Parathyroid adenoma (tissue), 2 donors: ENCODE measurements around the gene SERINC1.
"Not testable (repeated sequence)": the region's sequence is repeated elsewhere in the genome, so short reads cannot be mapped to it uniquely, and the experiment has no call there.

Source experiments
- H2AFZ ChIP-seq: fragments of 300-600 bp; sonication (generic); one replicate; pipeline ENCODE4 v1.7.0; 2017; ENCODE audit warnings: antibody characterized with exemption, mild to moderate bottlenecking
- H3K27ac ChIP-seq: fragments of 300-600 bp; sonication (generic); one replicate; pipeline ENCODE4 v1.7.0; 2017
- H3K27me3 ChIP-seq: fragments of 300-600 bp; sonication (generic); one replicate; pipeline ENCODE4 v1.7.0; 2017; ENCODE audit warnings: low read length; ENCODE audit not compliant: control insufficient read depth, insufficient read depth
- H3K36me3 ChIP-seq: fragments of 300-600 bp; sonication (generic); one replicate; pipeline ENCODE4 v1.7.0; 2017; ENCODE audit warnings: low read length; ENCODE audit not compliant: control insufficient read depth, insufficient read depth
- H3K4me1 ChIP-seq: fragments of 300-600 bp; sonication (generic); one replicate; pipeline ENCODE4 v1.7.0; 2017; ENCODE audit warnings: control low read depth
- H3K4me2 ChIP-seq: fragments of 300-600 bp; sonication (generic); one replicate; pipeline ENCODE4 v1.7.0; 2017; ENCODE audit warnings: low read length
- H3K4me3 ChIP-seq: fragments of 300-600 bp; sonication (generic); one replicate; pipeline ENCODE4 v1.7.0; 2017; ENCODE audit warnings: low read depth, low read length
- H3K79me2 ChIP-seq: fragments of 300-600 bp; sonication (generic); one replicate; pipeline ENCODE4 v1.7.0; 2017; ENCODE audit warnings: control low read depth
- H3K9ac ChIP-seq: fragments of 300-600 bp; sonication (generic); one replicate; pipeline ENCODE4 v1.7.0; 2017; ENCODE audit warnings: mild to moderate bottlenecking
- H3K9me3 ChIP-seq: fragments of 300-600 bp; sonication (generic); one replicate; pipeline ENCODE4 v1.7.0; 2017; ENCODE audit warnings: low read length; ENCODE audit not compliant: control insufficient read depth
- TF ChIP-seq, protein P1 (sequence below): fragments of 300-600 bp; sonication (generic); IDR thresholded peaks from one replicate; pipeline ENCODE4 v1.7.0; 2017; ENCODE audit warnings: antibody characterized with exemption, mild to moderate bottlenecking
- donor health status: primary hyperparathyroidism.

The SERINC1 gene

DNA sequence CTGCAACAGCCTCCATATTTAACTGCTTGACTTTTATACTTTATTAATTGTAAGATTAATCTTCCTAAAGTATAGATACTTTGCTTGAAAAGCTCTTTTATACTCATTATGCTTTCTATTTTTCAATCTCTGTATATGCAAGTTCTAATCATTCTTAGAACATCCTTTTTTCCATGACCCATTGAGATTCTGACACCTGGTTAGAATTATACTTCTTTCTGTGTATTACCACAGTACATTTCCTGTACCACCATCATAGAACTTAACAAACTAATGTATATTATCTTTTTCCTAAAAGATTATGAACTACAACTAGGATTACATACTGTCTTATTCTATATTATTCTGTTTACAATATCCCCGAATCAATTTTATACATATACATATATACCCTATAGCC is 13.5 kb downstream of the SERINC1 start:
- H3K27ac ChIP-seq = no peak overlapping the region
- no peak overlapping the region for H2AFZ ChIP-seq
- peaks cover 13% of the 10 kb centered on the region for H3K4me1 ChIP-seq
- no peaks in the 10 kb centered on the region for H3K9me3 ChIP-seq
- no peaks in the 10 kb centered on the region for H3K36me3 ChIP-seq
- H3K79me2 ChIP-seq = peaks cover 30% of the 10 kb centered on the region
- TF ChIP-seq, protein P1, sequence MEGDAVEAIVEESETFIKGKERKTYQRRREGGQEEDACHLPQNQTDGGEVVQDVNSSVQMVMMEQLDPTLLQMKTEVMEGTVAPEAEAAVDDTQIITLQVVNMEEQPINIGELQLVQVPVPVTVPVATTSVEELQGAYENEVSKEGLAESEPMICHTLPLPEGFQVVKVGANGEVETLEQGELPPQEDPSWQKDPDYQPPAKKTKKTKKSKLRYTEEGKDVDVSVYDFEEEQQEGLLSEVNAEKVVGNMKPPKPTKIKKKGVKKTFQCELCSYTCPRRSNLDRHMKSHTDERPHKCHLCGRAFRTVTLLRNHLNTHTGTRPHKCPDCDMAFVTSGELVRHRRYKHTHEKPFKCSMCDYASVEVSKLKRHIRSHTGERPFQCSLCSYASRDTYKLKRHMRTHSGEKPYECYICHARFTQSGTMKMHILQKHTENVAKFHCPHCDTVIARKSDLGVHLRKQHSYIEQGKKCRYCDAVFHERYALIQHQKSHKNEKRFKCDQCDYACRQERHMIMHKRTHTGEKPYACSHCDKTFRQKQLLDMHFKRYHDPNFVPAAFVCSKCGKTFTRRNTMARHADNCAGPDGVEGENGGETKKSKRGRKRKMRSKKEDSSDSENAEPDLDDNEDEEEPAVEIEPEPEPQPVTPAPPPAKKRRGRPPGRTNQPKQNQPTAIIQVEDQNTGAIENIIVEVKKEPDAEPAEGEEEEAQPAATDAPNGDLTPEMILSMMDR = no peak
- no peak overlapping the region for H3K4me2 ChIP-seq
- H3K27me3 ChIP-seq = no peaks in the 10 kb centered on the region
- H3K9ac ChIP-seq = no peak overlapping the region
- H3K4me3 ChIP-seq = no peak overlapping the region

DNA sequence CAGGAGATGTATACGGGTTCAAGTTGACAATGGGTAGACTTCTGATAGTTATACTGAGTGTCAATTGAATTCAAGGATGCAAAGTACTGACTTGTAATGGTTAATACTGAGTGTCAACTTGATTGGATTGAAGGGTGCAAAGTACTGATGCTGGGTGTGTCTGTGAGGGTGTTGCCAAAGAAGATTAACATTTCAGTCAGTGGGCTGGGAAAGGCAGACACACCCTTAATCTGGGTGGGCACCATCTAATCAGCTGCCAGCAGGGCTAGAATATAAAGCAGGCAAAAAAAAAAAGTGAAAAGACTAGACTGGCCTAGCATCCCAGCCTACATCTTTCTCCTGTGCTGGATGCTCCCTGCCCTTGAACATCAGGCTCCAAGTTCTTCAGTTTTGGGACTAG is 16.5 kb downstream of the SERINC1 start:
- not testable (repeated sequence) for H3K4me3 ChIP-seq, H3K27me3 ChIP-seq, H3K4me2 ChIP-seq, H3K9me3 ChIP-seq, H3K9ac ChIP-seq, H2AFZ ChIP-seq, H3K36me3 ChIP-seq, H3K27ac ChIP-seq
- Histone ChIP-seq H3K4me1 (peaks cover 11% of the 10 kb centered on the region), H3K79me2 (peaks cover 17% of the 10 kb centered on the region)

DNA sequence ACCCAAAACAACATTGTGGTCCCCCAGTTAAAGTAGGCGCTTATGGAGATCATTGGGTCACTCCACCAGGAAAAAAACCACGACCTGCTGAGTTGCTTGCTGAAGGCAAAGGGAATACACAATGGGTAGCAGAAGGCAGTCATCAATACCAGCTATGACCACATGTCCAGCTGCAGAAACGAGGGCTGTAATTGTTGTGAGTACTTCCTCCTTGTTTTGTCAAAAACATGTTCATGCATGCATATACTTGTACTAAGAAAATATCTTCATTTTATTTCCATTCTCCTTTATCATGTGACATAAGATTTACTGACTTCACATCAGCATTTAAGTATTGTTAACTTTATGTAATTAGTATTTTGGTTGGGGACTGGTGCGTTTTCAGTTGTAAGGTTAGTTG is 16.9 kb downstream of the SERINC1 start:
- H3K4me3 ChIP-seq = no peak overlapping the region
- TF ChIP-seq, protein P1 = no peak
- no peak overlapping the region for H3K9ac ChIP-seq
- H3K79me2 ChIP-seq = peaks cover 12% of the 10 kb centered on the region
- H3K27me3 ChIP-seq = no peaks in the 10 kb centered on the region
- H3K27ac ChIP-seq = no peak overlapping the region
- H3K36me3 ChIP-seq = no peaks in the 10 kb centered on the region
- peaks cover 10% of the 10 kb centered on the region for H3K4me1 ChIP-seq
- H3K9me3 ChIP-seq = no peaks in the 10 kb centered on the region
- no peak overlapping the region for H3K4me2 ChIP-seq
- H2AFZ ChIP-seq = no peak overlapping the region

DNA sequence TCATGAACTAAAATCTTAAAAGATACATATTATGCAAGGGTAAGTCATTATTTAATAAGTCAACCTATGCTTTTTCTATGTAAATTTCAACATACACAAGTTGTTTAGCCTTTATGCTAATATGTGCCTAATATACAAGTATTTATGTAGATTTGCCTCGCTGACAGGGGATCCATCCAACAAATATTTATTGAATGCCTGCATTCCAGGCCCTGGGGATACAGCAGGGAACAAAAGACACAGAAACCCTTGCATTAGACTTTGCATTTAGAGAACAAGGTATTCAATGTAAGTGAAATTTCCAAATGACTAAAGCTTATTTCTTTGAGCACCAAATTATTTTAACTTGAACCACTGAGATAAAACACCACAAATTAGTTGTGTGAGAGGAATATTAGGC is 19.1 kb downstream of the SERINC1 start:
- no peak overlapping the region for H3K9ac ChIP-seq
- no peaks in the 10 kb centered on the region for H3K9me3 ChIP-seq
- H3K4me3 ChIP-seq = no peak overlapping the region
- no peak overlapping the region for H2AFZ ChIP-seq
- H3K4me1 ChIP-seq = peaks cover 10% of the 10 kb centered on the region
- H3K27me3 ChIP-seq = no peaks in the 10 kb centered on the region
- peaks cover 6% of the 10 kb centered on the region for H3K79me2 ChIP-seq
- H3K4me2 ChIP-seq = no peak overlapping the region
- TF ChIP-seq, protein P1 = no peak
- H3K27ac ChIP-seq = no peak overlapping the region
- no peaks in the 10 kb centered on the region for H3K36me3 ChIP-seq

DNA sequence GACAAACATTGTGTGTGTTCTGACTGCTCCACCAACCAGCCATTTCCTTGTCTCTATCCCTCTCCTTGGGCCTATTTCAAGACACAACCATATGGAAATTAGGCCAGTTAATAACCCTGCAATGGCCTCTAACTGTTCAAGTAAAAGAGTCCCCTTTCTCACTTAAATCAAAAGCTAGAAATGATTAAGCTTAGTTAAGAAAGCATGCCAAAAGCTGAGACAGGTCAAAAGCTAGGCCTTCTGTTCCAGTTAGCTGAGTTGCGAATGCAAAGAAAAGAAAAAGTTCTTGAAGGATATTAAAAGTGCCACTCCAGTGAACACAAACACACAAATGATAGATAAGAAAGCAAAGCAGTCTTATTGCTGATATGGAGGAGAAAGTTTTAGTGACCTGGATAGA is 22.5 kb downstream of the SERINC1 start:
- TF ChIP-seq, protein P1 = no peak
- H3K4me3 ChIP-seq = no peak overlapping the region
- no peaks in the 10 kb centered on the region for H3K27me3 ChIP-seq
- H3K79me2 ChIP-seq = peaks cover 6% of the 10 kb centered on the region
- H3K36me3 ChIP-seq = no peaks in the 10 kb centered on the region
- H3K4me1 ChIP-seq = peaks cover 7% of the 10 kb centered on the region
- no peaks in the 10 kb centered on the region for H3K9me3 ChIP-seq
- peak overlapping the region; percentile 11 for H3K4me2 ChIP-seq
- no peak overlapping the region for H2AFZ ChIP-seq
- peak overlapping the region; percentile 40 for H3K27ac ChIP-seq
- H3K9ac ChIP-seq = no peak overlapping the region
